Dermis lymphatic vessel endothelial cell (primary cell): ENCODE data around the gene FABP7. TPM values are rescaled to one million over a fixed set of nuclear protein-coding genes. Genes with fewer than 3 reads are reported as not detected.

Source experiments
- total RNA-seq: library from RNA; depleted of rRNA; stranded (reverse); fragments of >200 nt; gene quantifications from 2 replicates; pipeline ENCODE4 v1.2.1, GENCODE V29; 2014

The FABP7 gene
- total RNA-seq, result not detected in 2 replicates

DNA sequence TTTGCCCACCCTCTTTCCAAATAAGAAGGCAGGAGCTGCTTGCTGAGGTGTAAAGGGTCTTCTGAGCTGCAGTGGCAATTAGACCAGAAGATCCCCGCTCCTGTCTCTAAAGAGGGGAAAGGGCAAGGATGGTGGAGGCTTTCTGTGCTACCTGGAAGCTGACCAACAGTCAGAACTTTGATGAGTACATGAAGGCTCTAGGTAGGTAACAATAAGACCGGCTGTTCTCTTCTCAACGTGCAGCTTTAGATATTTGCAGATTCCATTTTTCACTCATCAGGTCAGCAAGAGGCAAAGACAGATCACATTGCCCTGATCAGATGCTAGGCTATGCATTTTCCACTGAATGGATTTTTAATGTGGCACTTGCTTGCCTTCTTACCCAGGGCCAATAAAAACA, at the start of gene FABP7:
Gene FABP7, plus strand, starts transcription at position 50 of the 400 bp plus-strand sequence. Its CDS starts 79 bp downstream, at position 129.

DNA sequence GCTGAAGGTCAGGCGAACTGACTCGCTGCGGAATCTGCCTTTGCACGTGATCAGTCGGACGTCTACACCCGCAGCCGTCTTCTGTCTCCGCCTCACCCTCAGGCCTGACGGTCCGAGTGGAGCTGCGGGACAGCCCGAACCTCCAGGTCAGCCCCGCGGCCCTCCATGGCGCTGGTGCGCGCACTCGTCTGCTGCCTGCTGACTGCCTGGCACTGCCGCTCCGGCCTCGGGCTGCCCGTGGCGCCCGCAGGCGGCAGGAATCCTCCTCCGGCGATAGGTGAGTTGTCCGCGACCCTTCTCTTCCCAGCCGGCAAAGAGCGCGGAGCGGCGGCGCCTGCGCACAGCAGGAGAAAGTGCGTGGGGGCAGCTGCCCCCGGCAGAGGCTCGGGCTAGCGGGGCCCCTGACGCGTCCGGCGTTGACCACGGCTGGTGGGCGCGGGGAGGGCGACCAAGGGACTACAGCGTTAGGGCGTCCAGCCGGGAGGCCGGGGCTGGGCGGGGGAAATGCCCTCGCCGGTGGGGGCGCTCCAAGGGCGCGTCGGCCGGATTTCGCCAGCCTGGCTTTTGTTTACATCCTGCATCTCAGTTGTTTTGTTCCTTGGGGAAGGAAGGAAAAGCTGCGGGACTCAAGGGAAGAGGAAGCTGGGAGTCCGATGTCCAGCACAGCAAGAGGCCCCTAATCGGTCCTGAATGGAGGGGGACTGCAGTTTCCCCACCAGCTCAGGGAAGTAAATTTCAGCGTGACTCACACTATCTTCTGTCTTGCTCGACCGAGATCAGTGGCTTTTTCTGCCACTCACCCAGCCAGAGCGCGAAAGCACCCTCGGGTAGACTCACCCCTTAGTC, 9.9 kb downstream of the FABP7 start, which contains the start of gene SMPDL3A:
Gene SMPDL3A, plus strand, starts transcription at position 77 of the 846 bp plus-strand sequence. Its CDS starts 89 bp downstream, at position 166.

Other genes with a start within 250 kb of the FABP7 start
- 0.17 TPM in 1 of 2 replicates, not detected in the other for gene PKIB, start 169.3 kb upstream of the FABP7 start, total RNA-seq
- gene SMPDL3A, start 9.5 kb downstream of the FABP7 start, total RNA-seq, result 2.4 and 3.1 TPM in 2 replicates
- gene CLVS2, start 216.5 kb downstream of the FABP7 start, total RNA-seq, result not detected in 2 replicates